K562 (cell line): ENCODE data around the gene MYADM.

ENCODE experiments used
- EP300 ChIP-seq: IDR thresholded peaks from 2 replicates; pipeline ENCODE4 v1.6.1; 2012; ENCODE audit warnings: low read length, improper control_type of control experiment
- EZH2 ChIP-seq: IDR thresholded peaks from 2 replicates; pipeline ENCODE4 v1.6.1; 2012; ENCODE audit warnings: low read depth, mild to moderate bottlenecking, inconsistent platforms, low read length, borderline replicate concordance
- PML ChIP-seq: IDR thresholded peaks from 2 replicates; pipeline ENCODE4 v1.6.1; 2012; ENCODE audit warnings: low read length, inconsistent platforms
- YY1 ChIP-seq, 3 experiments: IDR thresholded peaks; 2 replicates each; pipeline ENCODE4 v1.6.1; 2011; ENCODE audit warnings: low read length in 2 of 3, mild to moderate bottlenecking in 2 of 3, moderate library complexity in 2 of 3, borderline replicate concordance in 1 of 3, control low read depth in 1 of 3, low read depth in 1 of 3; ENCODE audit not compliant: insufficient read depth in 3 of 3, insufficient replicate concordance in 2 of 3, control insufficient read depth in 1 of 3, insufficient read length in 1 of 3; ENCODE audit errors: extremely low read depth in 1 of 3

- TF ChIP-seq EZH2 (no peak), PML (no peak), EP300 (no peak), YY1 (IDR thresholded peaks at IDR 0.05; ENCODE audit: borderline replicate concordance in 1 of 3, control insufficient read depth in 1 of 3, extremely low read depth in 1 of 3, insufficient read depth in 3 of 3, insufficient read length in 1 of 3, insufficient replicate concordance in 2 of 3, low read depth in 1 of 3, low read length in 2 of 3) (no peak)
These were observed 30.5 kb downstream of the MYADM start for GRCh38 chr19:53898166-53898565.
